ENCODE measurements around the gene CIZ1.

- TF ChIP-seq YY1 (IDR thresholded peaks at IDR 0.05; ENCODE audit: insufficient read depth, insufficient read length), result no peak
- TF ChIP-seq ZNF274 (IDR thresholded peaks at IDR 0.05; ENCODE audit: low read depth, low read length), result no peak
Measured at GRCh38 chr9:128201441-128202369, 10.3 kb upstream of the CIZ1 start.
